ENCODE measurements around the gene PTPRR.

DNA sequence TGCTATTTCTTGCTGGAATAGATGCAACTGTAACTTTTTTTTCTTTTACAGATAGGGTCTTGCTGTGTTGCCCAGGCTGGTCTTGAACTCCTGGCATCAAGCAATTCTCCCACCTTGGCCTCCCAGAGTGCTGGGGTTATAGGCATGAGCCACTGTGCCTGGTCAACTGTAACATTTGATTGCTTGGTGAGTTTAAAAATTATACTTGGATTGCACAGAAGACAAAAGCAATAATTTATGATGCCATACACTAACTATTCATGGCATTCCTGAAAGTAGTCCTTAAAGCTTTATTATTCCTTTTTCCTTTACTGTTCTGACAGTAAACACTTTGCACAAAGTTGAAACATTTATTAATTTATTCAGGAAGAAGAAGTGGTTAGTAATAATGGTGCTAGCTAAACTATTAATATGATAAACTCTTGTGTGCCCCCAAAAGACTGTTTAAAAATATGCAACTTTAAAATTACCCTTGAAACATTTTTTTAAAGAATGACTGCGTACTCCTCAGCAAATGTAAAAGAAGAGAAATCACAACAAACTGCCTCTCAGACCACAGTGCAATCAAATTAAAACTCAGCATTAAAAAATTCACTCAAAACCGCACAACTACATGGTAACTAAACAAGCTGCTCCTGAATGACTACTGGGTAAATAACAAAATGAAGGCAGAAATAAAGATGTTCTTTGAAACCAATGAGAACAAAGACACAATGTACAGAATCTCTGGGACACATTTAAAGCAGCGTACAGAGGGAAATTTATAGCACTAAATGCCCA, 291.6 kb downstream of the PTPRR start:
- TF ChIP-seq POLR2A (IDR thresholded peaks at IDR 0.05) (no peak), POLR2AphosphoS5 (IDR thresholded peaks at IDR 0.05) (no peak)
- TF ChIP-seq, protein P1, sequence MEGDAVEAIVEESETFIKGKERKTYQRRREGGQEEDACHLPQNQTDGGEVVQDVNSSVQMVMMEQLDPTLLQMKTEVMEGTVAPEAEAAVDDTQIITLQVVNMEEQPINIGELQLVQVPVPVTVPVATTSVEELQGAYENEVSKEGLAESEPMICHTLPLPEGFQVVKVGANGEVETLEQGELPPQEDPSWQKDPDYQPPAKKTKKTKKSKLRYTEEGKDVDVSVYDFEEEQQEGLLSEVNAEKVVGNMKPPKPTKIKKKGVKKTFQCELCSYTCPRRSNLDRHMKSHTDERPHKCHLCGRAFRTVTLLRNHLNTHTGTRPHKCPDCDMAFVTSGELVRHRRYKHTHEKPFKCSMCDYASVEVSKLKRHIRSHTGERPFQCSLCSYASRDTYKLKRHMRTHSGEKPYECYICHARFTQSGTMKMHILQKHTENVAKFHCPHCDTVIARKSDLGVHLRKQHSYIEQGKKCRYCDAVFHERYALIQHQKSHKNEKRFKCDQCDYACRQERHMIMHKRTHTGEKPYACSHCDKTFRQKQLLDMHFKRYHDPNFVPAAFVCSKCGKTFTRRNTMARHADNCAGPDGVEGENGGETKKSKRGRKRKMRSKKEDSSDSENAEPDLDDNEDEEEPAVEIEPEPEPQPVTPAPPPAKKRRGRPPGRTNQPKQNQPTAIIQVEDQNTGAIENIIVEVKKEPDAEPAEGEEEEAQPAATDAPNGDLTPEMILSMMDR (IDR thresholded peaks at IDR 0.05), result no peak

Data from gastroesophageal sphincter (tissue), 3 donors.